Measurements from ENCODE around the gene CLNS1A. TPM values are rescaled to one million over a fixed set of nuclear protein-coding genes. Genes with fewer than 3 reads are reported as not detected.
"Not testable (repeated sequence)": the region's sequence is repeated elsewhere in the genome, so short reads cannot be mapped to it uniquely, and the experiment has no call there.

The CLNS1A gene
- total RNA-seq, 4 donors from 2014 or later = 9.4 to 96.3 (median 60.6) TPM

- Histone ChIP-seq H3K27me3 (no peaks in the 10 kb centered on the region), H3K27ac (peak overlapping the region; percentile 81 to 87 (median 83)), H3K4me1 (peaks cover 13 to 28% (median 16%) of the 10 kb centered on the region in 4 donors), H3K36me3 (no peaks in the 10 kb centered on the region), H3K4me3 (peak overlapping the region; percentile 35 to 95 (median 78)), H3K9me3 (no peaks in the 10 kb centered on the region)
- no peak for TF ChIP-seq POLR2A (IDR thresholded peaks at IDR 0.05)
- no peak for TF ChIP-seq EP300 (IDR thresholded peaks at IDR 0.05; ENCODE audit: low read depth)
- no peak for TF ChIP-seq CTCF (IDR thresholded peaks at IDR 0.05)
- TF ChIP-seq POLR2AphosphoS5 (IDR thresholded peaks at IDR 0.05) = no peak
- no peak for DNase-seq
- in situ Hi-C loops (cut with MboI; ENCODE audit: low pct_ligation_motif_present in 1 of 4, low pct_unique_long_range_greater_than_20kb in 1 of 4, low sequenced_read_pairs in 3 of 4) (no loop called here), intact Hi-C loops (cut with DNase I; ENCODE audit: low total_unique reads) (no loop called here)
- WGBS, 2 donors (ENCODE audit: low coverage in 1 of 2) = 2% methylated on average over 13 of the region's 14 CpGs
These were observed 756 bp downstream of the CLNS1A start for GRCh38 chr11:77636731-77637344.

- H3K9me3 ChIP-seq; H3K4me3 ChIP-seq; H3K36me3 ChIP-seq; in situ Hi-C loops (cut with MboI; ENCODE audit: low pct_ligation_motif_present in 1 of 4, low pct_unique_long_range_greater_than_20kb in 1 of 4, low sequenced_read_pairs in 3 of 4); DNase-seq; intact Hi-C loops (cut with DNase I; ENCODE audit: low total_unique reads); H3K27me3 ChIP-seq: not testable (repeated sequence)
- peak overlapping the region in 2 of 4 donors; percentile 7 to 21 for H3K27ac ChIP-seq
- WGBS, 2 donors (ENCODE audit: low coverage in 1 of 2) = 67 to 73% methylated on average over 1 to 5 of the region's 5 CpGs
- peaks cover 13 to 28% (median 16%) of the 10 kb centered on the region in 4 donors for H3K4me1 ChIP-seq
These were observed 3.7 kb downstream of the CLNS1A start for GRCh38 chr11:77633926-77634325.

- no peak for DNase-seq
- in situ Hi-C loops (cut with MboI; ENCODE audit: low pct_ligation_motif_present in 1 of 4, low pct_unique_long_range_greater_than_20kb in 1 of 4, low sequenced_read_pairs in 3 of 4) (no loop called here), intact Hi-C loops (cut with DNase I; ENCODE audit: low total_unique reads) (no loop called here)
- H3K9me3 ChIP-seq = no peaks in the 10 kb centered on the region
- H3K27me3 ChIP-seq = no peaks in the 10 kb centered on the region
- peaks cover 0 to 10% (median 0%) of the 10 kb centered on the region in 4 donors for H3K36me3 ChIP-seq
- H3K4me1 ChIP-seq = peaks cover 0 to 6% (median 0%) of the 10 kb centered on the region in 4 donors
- H3K27ac ChIP-seq = no peak overlapping the region
- WGBS, 2 donors (ENCODE audit: low coverage in 1 of 2) = 69 to 77% methylated on average over 4 of the region's 4 CpGs
- TF ChIP-seq POLR2A (IDR thresholded peaks at IDR 0.05) (no peak), EP300 (IDR thresholded peaks at IDR 0.05; ENCODE audit: low read depth) (no peak), POLR2AphosphoS5 (IDR thresholded peaks at IDR 0.05) (no peak), CTCF (IDR thresholded peaks at IDR 0.05) (no peak)
- no peak overlapping the region for H3K4me3 ChIP-seq
These were observed 7.4 kb downstream of the CLNS1A start for GRCh38 chr11:77630157-77630710.

GRCh38 chr11:77619576-77620198 is 17.9 kb downstream of the CLNS1A start:
- no peak for DNase-seq
- intact Hi-C loops (cut with DNase I; ENCODE audit: low total_unique reads) = no loop called here
- Histone ChIP-seq H3K27me3 (no peaks in the 10 kb centered on the region), H3K9me3 (no peaks in the 10 kb centered on the region), H3K36me3 (peaks cover 0 to 36% (median 18%) of the 10 kb centered on the region in 4 donors), H3K4me3 (no peak overlapping the region), H3K27ac (no peak overlapping the region), H3K4me1 (no peaks in the 10 kb centered on the region)
- 86 to 87% methylated on average over 3 of the region's 3 CpGs for WGBS, 2 donors (ENCODE audit: low coverage in 1 of 2)
- TF ChIP-seq EP300 (IDR thresholded peaks at IDR 0.05; ENCODE audit: low read depth) (no peak), CTCF (IDR thresholded peaks at IDR 0.05) (peak; percentile 59 to 71 (median 67))
- in situ Hi-C loops (cut with MboI; ENCODE audit: low pct_ligation_motif_present in 1 of 4, low pct_unique_long_range_greater_than_20kb in 1 of 4, low sequenced_read_pairs in 3 of 4) = no loop called here
